ENCODE measurements around the gene LMBRD2.
A peak's percentile ranks its signal among the peaks of the same experiment; 100 is the strongest.
"Not testable (repeated sequence)": the region's sequence is repeated elsewhere in the genome, so short reads cannot be mapped to it uniquely, and the experiment has no call there.

The LMBRD2 gene

DNA sequence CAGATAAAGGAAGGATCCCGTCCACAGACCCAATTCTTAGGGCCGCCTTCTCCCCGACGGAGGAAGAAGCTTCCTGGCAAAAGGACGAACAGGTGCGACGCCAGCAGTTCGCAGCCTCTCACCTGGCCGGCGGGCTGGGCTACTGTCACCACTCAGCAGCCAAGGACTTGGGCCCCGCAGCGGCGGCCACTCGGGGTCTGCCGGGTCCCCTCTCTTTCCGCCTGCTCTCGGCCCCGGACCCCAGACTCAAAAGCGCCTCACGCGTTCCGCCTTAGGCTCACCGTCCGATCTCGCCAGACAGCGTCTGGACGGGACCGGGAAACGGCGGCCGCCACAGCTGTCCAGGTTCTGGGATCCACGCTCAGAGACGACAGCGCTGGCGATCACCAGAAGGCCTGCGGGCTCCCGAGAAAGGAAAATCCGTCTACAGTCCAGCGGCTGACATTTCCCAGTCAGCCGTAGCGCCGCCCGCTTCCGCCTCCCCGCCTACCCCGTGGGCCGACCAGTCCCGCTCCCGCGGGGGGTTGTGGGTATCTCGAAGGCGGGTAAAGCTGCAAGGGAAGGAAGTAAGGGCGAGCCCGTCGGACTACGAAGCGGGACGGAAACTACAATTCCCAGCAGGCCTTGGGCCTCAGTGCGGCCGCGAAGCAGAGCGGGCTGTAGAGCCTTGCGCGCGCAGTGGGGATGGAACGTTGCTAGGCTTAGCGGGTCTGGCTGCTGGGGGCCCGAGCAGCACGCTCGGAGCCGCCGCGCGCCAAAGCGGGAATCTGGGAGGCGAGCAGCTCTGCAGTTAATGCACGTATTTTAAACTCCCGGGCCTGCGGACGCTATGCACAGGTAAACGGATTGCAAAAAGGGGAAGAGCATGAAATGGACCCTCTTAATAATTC lies at the start of gene LMBRD2, which contains the start of gene SKP2:
TSS of gene LMBRD2 (minus strand) at position 454 of the 890 bp plus-strand sequence. CDS start 8,538 bp downstream, outside the sequence.
TSS of gene SKP2 (plus strand) at position 678 of the 890 bp plus-strand sequence. CDS start at position 830, 152 bp downstream.
- peak; percentile 95 for DNase-seq (ENCODE audit: low read depth)

DNA sequence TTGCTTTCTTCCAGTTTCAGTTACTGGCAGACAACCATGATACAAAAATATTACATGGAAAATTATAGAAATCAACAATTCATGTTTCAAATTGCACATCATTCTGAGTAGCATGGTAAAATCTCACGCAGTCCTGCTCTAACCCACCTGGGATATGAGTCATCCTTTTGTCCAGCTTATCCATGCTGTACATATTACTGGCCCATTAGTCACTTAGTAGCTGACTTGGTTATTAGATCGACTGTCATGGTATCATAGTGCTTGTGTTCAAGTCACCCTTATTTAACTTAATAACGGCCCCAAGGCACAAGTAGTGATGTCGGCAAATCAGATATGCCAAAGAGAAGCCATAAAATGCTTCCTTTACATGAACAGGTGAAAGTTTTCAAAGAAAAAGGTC lies 48.8 kb upstream of the LMBRD2 start:
- no peak for DNase-seq (ENCODE audit: low read depth)

DNA sequence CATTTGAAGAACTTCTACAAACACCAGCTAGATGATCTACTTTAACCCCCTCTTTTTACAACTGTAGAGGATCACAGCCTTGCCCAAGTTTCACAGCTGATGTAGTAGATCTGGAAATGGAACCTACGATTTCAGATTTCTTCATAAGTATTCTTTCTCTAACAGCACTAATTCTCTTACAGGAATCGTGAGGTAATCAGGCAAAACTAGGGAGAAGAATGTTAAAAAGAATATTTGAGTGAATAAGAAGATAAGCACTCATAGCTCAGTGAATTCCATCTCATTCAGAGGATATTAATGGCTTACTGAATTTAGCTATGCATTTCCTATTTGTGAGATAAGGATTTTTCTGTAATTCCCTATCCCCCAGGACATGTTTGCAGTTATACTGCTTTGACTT lies 47.9 kb upstream of the LMBRD2 start:
- no peak for DNase-seq (ENCODE audit: low read depth)

DNA sequence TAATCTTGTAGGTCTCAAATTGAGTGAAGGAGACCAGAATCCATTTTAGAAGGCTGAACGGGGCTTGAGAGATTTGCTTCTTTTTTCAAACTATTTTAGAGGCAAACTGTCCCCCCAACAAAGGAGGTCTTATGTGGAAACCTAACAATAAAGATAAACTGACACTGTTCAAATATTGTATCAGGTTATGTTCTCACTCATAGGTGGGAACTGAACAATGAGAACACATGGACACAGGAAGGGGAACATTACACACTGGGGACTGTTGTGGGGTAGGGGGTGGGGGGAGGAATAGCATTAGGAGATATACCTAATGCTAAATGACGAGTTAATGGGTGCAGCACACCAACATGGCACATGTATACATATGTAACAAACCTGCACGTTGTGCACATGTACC lies 47.1 kb upstream of the LMBRD2 start:
- DNase-seq (ENCODE audit: low read depth) = not testable (repeated sequence)

DNA sequence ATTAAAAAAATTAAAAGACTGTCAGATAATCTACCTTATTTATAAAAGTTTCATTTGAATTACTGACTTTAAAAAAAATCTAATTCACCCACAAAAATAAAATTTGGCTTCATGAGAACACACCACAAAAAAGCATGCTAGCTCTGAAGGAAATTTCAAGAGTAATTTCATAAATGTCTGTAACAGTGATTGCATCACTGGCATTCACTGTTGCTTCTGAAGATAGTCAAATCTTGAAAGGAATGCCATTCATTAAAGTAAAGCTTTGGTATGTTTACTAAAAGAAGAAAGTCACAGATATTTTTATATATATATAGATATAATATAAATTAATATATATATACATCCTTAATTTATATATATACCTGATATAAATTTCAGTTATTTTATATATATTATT lies 46.6 kb upstream of the LMBRD2 start:
- DNase-seq (ENCODE audit: low read depth) = no peak

DNA sequence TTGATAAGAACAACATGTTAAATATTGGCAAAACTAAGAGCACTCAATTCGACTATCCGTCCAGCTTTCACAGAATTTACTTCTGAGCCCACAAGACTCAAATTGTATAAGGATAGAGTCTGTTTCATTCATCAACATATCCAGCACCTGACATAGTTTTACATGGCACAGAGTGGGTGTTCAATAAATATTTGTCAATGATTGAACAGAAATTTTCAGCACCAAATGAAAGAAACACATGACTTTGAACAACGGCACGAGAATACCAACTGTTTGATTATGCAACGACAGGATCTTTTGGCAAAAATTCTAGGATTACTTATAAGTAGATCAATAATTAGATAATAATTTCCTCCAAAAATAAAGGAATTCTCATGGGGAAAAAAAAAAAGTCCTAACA lies 42.1 kb upstream of the LMBRD2 start:
- no peak for DNase-seq (ENCODE audit: low read depth)

DNA sequence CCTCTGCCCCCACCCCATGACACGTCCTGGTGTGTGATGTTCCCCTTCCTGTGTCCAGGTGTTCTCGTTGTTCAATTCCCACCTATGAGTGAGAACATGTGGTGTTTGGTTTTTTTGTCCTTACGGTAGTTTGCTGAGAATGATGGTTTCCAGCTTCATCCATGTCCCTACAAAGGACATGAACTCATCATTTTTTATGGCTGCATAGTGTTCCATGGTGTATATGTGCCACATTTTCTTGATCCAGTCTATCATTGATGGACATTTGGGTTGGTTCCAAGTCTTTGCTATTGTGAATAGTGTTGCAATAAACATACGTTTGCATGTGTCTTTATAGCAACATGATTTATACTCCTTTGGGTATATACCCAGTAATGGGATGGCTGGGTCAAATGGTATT lies 32.7 kb upstream of the LMBRD2 start:
- DNase-seq (ENCODE audit: low read depth) = not testable (repeated sequence)

DNA sequence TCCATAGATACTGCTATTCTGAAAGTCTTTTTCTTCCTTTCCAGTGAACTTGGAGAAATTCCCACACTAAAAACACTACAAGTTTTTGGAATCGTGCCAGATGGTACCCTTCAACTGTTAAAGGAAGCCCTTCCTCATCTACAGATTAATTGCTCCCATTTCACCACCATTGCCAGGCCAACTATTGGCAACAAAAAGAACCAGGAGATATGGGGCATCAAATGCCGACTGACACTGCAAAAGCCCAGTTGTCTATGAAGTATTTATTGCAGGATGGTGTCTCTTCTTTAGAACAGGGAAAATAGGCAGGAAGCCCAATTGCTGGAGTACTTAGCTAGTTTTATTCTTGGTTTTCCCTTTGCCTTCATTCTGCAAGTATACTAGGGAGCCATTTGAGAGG lies 30.1 kb upstream of the LMBRD2 start:
- DNase-seq (ENCODE audit: low read depth) = no peak

DNA sequence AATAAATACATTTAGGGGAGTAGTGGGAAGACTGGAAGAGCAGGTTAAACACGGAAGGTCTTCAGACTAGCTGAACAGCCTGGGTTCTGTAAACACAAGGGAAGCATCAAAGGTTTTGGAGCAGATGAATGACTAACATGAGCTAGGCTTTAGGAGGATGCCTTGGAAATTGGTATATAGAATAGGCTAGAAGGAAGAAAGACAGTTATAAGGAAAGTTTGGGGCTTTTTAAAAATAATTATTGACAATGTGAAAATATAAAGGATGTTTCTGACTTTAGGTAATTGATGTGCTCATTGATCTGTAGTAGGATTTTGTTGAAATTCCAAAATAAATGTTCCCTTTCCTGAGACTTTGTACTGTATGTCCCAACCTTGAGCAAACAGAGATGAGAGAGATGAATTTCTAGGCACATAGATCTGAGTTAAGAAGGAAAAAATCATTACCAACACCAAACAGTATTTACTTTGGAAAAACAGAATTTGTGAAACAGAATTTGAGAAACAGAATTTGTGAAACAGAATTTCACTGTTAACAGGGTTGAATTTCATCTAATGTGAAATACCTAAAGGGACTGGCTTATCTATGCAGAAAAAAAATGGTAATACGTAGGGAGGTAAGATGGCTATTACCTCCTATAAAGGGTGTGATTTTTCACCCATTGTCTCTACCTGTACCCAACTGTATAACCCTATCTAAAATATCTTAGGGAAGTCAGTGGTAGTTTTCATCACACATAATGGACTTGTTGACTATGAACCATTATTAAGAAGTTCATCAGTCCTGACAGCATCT lies 29.1 kb upstream of the LMBRD2 start:
- no peak for DNase-seq (ENCODE audit: low read depth)

DNA sequence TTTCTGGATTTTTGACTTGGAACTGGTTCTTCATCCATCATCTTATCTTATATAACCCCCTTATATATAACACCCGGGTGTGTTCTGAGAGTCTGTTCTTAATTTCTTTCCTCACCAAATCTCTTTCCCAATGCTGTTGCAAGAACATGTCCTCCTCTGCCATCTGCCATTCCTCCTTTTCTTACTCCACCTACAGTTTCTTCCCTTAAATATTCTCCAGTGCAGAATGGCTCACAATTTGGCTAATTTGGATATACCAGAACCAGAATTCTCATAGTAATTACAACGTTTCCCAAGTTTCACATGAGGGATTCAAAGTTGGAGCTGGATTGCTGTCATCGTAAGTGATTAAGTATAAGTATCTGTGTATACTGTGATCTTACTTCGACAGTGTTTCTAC lies 28.3 kb upstream of the LMBRD2 start:
- no peak for DNase-seq (ENCODE audit: low read depth)

DNA sequence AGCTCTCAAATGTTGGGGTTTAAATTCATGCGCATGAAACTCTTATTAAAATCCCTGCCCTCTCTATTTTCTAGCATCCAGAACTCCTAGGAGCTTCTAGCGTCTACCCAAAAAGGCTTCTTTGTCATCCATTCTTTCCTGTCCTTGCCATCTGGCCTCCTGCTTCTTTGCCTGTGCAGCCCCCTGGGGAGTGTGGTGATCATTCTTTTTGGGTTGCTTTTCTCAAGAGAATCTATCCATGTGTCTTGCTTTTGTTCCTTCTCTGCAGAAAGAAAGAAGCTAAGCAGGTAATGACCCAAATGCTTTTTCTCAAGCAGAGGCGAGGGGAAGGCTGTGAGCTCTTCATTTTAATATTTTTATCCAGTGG lies 26.8 kb upstream of the LMBRD2 start:
- no peak for DNase-seq (ENCODE audit: low read depth)

DNA sequence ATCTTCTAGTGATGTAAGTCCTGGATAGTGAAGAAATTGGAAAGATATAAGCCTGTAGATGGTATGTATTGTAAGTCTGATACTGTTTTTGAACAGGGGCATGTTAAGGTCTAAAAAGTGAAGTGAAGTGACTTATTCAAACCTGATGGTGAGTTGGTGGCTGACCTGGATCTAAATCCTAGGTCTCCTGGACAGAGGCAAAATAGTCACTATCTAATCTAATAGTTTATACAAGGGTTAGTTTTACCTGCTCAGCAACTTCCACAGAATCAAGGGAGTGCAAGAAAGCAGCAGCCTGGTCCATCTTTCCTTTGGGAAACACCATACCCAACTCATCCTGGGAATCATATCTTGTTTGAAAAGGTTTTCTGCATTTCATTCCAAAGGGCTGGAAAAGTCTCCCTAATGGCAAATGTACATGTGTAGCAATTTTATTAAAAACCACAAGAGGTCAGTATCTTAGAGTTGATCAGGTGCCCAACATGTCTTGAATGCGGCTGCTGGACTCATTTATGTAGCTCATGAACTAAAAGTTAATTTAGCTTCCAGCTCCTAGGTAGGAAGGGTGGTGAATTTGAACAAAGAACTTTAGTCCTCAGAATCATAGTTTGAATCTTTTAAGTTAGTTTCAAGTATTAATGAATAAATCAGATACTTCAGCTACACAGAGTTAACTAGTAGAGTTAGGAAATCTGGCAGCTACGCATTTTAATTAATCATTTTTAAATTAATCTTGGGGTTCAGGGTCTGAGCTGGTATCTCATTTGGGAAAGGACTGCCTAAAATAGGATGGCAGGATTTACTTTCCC lies 26.2 kb upstream of the LMBRD2 start:
- no peak for DNase-seq (ENCODE audit: low read depth)

DNA sequence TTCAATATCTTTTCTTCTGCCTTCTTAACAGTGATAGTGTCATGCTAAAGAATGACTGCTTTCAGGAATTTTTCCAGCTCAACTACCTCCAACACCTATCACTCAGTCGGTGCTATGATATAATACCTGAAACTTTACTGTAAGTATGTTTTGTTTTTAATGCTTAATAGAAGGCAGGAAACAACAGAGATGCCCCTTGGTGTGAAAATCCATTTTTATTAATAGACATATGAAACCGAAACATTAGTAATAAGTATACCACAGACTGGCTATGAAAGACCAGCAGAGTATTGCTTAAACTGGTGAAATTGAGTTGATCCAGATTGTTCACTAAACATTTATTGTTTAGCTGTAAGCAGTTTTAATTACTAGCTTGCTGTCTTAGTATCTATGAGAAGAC lies 25.5 kb upstream of the LMBRD2 start:
- DNase-seq (ENCODE audit: low read depth) = no peak

DNA sequence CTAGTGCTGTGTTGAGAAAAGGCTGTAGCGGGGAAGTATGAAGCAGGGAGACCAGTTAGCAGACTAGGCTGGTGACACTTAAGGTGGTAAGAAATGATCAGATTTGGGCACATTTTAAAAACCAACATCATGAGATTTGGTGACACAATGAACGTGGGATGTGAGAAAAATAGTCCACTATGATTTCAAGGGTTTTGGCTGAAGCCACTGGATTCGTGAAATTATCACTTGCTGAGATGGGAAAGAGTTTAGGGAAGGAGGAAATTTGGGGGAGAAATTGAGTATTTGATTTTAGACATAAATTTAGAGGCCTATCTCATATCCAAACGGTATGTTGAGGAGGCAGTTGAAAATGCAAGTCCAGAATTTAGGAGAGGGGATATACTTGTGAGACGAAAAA lies 23.4 kb upstream of the LMBRD2 start:
- no peak for DNase-seq (ENCODE audit: low read depth)

DNA sequence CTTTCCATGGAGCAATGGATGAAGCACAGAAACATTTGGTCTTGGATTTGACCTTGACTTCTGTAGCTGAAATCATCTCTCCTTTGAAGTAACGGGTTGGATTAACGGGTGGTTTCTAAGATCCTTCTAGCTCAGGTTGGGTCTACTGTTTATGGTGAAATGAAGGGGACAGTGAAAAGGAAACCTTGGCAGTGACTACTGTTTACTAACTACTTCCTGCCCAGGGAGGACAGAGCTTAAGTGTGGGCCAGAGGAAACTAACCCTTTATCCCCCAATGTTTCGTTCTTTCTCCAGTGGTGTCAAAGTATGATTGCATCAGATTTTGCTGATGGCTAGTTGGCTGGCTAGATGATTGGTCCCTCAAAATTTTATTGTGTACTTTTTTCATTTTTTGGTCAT lies 22.4 kb upstream of the LMBRD2 start:
- no peak for DNase-seq (ENCODE audit: low read depth)

DNA sequence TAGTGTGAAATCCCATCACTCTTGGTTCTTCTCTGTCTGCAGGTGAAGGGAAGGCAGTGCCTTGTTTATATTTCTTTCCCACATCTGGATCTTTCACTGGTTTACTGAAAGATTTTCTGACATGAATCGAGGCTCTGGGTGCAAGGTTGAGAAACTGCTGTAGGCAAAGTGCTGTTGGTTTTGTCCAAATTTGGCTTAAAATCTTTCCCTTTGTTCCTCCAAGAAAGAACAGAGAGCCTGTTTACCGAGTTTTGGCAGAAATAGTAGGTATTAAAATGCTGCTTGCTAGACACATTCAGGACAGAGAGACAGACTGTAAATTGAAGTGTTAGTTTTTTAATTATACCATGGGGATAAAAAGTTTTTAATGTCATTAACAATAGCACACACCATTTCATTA lies 21.7 kb upstream of the LMBRD2 start:
- DNase-seq (ENCODE audit: low read depth) = no peak

DNA sequence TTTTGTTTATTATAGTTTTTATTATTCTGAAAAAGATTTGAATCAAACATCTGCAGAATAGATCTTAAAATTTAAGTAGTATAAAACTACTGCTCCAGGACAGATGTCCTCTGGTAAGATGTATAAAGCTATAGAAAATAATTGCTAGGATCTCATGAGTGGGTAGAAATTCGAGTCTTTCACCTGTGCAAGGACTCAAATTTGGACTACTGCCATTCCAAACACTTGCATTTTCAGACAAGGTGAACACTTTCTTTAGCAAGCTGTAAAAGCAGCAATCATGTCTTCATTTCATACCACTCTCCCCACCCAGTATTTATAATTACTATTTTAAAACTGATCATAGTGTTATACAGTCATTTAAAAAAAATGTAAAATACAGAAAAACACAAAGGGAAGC lies 20.9 kb upstream of the LMBRD2 start:
- DNase-seq (ENCODE audit: low read depth) = no peak

DNA sequence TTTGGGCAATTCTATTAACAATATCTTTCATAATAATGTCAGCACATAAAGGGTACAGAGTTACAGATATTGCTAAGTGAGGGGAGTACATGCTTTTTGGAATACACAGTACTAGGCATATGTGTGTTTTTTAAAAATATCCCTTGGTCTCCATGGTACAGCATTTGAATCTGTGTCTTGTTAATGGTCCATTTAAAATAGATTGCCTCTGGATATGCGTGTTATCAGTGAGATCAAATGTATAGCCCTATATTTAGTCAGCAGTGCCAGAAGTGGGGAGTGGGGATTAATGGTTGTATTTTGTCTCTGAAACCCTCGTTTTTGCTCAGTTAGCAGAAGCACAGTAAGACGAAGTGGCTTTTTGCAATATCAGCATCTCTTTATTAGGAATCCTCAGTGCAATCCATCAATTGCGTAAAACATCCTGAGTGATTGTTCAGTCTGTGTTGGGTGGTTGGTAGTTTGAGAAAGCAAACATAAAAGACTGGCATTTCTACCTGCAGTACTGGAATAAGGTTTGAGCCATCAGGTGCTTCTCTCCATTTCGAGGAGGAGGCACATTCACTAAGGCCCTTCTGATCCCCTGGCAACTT lies 19.2 kb upstream of the LMBRD2 start:
- DNase-seq (ENCODE audit: low read depth) = no peak

DNA sequence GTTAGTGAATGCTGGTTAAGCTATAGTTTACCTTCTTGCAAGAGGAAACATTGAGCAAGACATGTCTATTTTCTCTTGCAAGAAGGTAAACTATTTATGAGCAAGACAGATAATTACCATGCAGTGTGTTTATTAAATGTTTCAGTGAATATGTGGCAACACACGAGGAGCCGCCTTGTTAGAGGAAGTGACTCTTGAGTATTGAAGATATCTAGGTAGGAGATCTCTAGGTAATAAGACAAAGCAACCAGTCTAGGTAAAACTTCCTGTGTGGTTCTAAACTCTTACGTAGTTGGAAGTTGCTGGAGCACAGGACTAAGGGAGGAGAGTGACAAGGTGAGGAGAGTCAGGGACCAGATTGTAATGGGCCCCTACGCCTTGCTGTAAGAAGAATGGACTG lies 17.1 kb upstream of the LMBRD2 start:
- no peak for DNase-seq (ENCODE audit: low read depth)

DNA sequence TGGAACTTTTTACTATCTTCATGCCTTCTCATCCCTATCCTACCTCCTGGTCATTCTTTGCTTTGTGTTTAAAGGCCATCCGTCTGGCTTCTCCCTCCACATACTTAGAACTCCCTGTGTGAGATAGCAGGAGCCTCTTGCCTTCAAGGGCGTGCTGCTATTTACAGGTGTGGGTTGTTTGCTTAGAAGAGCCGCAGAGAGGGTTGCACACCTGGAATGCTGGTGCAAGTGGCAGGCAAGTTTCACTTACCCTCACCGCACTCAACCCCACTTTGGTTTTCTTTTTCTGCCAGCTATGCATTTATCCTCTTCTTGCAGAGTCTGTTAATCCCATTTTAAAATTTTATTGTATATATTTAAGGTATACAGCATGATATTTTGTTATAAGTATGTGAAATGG lies 12.8 kb upstream of the LMBRD2 start:
- DNase-seq (ENCODE audit: low read depth) = no peak

DNA sequence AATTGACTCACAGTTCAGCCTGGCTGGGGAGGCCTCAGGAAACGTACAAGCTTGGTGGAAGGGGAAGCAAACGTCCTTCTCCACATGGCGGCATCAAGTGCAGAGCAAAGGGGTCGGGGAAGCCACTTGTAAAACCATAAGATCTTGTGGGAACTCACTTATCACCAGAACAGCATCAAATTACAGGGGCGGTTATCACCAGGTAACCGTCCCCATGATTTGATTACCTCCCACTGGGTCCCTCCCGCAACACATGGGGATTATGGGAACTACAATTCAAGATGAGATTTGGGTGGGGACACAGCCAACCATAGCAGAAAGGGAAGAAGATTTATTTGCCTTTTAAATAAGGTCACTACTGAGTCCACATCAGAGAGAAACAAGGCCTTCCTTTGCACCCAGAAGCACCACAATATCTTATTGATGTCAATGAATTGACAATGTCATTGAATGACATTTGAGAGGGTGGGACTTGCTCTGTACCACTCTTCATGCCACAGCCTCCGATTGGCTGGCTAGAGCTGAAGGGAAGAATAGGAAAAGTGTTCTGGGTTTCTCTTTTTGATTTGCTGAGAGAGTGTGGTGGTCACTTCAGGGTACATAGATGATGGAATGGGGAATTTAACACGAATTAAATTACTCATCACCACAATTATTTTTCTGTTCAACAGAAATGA lies 11.3 kb upstream of the LMBRD2 start:
- DNase-seq (ENCODE audit: low read depth) = no peak

Data from activated T-cell treated with anti-CD3 and anti-CD28 coated beads for 1 hour (primary cell).